HL-60/S4 treated with retinoic acid at 250 ng/mL for 4 days and 3 days (cell line): ENCODE measurements around the gene TRPM3.

ENCODE experiments used
- in situ Hi-C: fragments of 300-500 bp; cut with MboI; formaldehyde crosslinking; loops from 2 replicates; pipeline ENCODE4 v1.7.0; 2022; ENCODE audit warnings: low sequenced_read_pairs

TRPM3 gene

GRCh38 chr9:70617033-70617828 is 504.2 kb downstream of the TRPM3 start:
- in situ Hi-C loops, result no loop called here

GRCh38 chr9:70616228-70616990 is 505.0 kb downstream of the TRPM3 start:
- in situ Hi-C loops, result no loop called here

- in situ Hi-C loops, result no loop called here
These were observed 505.8 kb downstream of the TRPM3 start for GRCh38 chr9:70615464-70616138.

GRCh38 chr9:70614786-70615463 is 506.5 kb downstream of the TRPM3 start:
- in situ Hi-C loops, result no loop called here

- in situ Hi-C loops, result no loop called here
These were observed 508.2 kb downstream of the TRPM3 start for GRCh38 chr9:70613024-70613768.

- in situ Hi-C loops, result no loop called here
These were observed 511.2 kb downstream of the TRPM3 start for GRCh38 chr9:70610287-70610644.

GRCh38 chr9:70609542-70610286 is 511.7 kb downstream of the TRPM3 start:
- in situ Hi-C loops, result no loop called here

- in situ Hi-C loops, result no loop called here
These were observed 512.4 kb downstream of the TRPM3 start for GRCh38 chr9:70609011-70609410.

- in situ Hi-C loops, result no loop called here
These were observed 513.5 kb downstream of the TRPM3 start for GRCh38 chr9:70607926-70608325.

GRCh38 chr9:70607329-70607728 is 514.1 kb downstream of the TRPM3 start:
- in situ Hi-C loops, result no loop called here

GRCh38 chr9:70603020-70603411 is 518.4 kb downstream of the TRPM3 start:
- in situ Hi-C loops, result no loop called here

GRCh38 chr9:70602321-70603019 is 519.0 kb downstream of the TRPM3 start:
- in situ Hi-C loops, result no loop called here

GRCh38 chr9:70601000-70601951 is 520.1 kb downstream of the TRPM3 start:
- in situ Hi-C loops, result no loop called here

GRCh38 chr9:70600506-70600905 is 520.9 kb downstream of the TRPM3 start:
- in situ Hi-C loops, result no loop called here

- in situ Hi-C loops, result loop anchor here (25.0 kb wide), 2 partner anchors 186 to 636 kb away; partner anchors contain the start of gene KLF9
These were observed 523.5 kb downstream of the TRPM3 start for GRCh38 chr9:70597886-70598285.

GRCh38 chr9:70595211-70595610 is 526.2 kb downstream of the TRPM3 start:
- in situ Hi-C loops, result loop anchor here (25.0 kb wide), 2 partner anchors 183 to 633 kb away; partner anchors contain the start of gene KLF9

GRCh38 chr9:70594386-70594944 is 527.0 kb downstream of the TRPM3 start:
- in situ Hi-C loops, result loop anchor here (25.0 kb wide), 2 partner anchors 182 to 632 kb away; partner anchors contain the start of gene KLF9
